GM19395 (cell line): ENCODE results near the gene INPP5A.

Experiments used
- ATAC-seq: cut with Tn5 transposase; IDR thresholded peaks from one replicate; pipeline ENCODE4 v1.9.1; 2021; ENCODE audit warnings: mild to moderate bottlenecking, moderate library complexity; ENCODE audit not compliant: unreplicated experiment

INPP5A gene

DNA sequence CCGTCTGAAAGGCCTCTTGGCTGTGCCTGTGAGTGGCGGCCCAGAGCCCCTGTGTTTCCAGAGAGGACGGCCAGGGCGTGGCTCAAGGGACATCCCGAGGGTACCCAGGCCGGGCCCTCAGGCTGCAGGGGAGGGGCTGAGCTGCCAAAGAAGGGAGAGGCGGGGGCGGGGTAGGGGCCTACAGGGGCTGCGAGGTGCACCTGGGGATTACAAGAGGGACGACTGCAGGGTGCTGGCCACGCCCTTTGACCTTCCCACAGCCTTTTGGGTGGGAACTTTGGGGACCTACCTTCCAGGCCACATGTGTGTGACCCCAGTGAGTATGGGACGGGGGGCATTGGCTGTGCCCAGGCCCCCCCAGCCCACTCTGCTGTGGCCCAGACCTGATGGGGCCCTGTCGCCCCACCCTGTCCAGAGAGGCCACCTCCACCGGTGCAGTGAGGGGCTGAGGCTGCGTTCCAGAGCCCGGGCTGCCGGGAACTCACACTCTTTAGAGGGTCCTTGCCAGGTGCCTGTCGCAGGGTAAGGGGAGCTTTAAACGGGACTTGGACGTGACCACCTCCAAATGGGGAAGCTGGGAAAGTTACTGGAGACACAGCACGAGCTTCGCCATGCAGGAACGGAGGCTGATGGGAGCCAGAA is 267.3 kb downstream of the INPP5A start:
- ATAC-seq: no peak

DNA sequence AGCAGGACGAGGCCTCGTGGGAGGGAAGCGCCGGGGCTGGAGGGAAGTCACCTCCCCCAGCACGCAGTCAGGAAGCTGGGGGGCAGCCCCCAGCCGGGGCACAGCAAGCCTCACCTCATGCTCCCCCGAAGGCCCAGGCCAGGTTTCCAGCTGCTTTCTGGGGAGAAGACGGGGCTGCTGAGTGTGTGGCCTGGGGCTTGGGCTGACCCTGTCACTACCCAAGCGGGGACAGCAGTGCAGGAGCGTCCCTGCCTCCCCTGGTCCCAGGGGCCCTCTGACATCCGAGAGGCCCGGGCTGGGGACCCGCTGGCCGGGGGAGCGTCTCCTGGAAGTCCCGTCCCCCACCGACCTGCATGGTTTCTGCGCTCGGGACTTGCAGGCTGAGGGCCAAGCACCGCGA is 268.0 kb downstream of the INPP5A start:
- ATAC-seq: no peak

DNA sequence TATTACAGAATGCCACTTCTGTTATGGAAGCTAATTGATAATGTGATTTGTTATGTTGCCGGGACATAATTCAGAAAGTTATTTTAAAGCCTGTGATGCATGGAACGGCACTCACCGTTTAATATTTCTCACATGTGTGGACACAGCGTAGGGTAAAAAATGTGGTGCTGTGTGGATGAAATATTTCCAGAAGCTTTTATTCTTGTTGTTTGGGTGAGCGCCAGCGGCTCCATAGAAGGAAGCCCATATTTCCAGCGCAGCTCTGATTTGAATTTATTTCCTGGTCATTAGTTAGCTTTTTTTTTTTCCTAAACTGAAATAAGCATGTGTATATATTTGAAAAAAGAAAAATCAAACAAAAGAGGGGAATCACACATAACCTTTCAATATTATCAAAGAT is 268.5 kb downstream of the INPP5A start:
- no peak for ATAC-seq

DNA sequence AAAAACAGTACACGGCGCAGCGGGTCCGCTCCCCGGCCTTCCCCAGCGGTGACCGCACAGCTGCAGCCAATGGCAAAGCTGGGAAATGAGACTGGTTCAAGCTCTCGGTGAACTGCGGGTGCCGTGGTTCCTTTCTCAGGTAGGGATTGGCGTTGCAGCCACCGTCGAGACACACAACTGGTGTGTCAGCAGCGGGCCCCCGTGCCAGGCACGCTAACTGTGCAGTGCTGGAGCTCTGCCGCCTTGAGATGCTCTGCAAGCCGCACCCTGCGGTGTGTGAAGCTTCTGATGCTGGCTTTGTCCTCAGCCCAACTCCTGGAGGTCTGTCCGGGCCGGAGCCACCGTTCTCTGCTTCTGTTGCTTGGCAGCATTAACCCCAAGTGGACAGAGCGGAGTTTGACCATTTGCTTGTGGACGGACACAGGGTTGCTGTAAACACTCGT is 269.0 kb downstream of the INPP5A start:
- ATAC-seq: no peak

DNA sequence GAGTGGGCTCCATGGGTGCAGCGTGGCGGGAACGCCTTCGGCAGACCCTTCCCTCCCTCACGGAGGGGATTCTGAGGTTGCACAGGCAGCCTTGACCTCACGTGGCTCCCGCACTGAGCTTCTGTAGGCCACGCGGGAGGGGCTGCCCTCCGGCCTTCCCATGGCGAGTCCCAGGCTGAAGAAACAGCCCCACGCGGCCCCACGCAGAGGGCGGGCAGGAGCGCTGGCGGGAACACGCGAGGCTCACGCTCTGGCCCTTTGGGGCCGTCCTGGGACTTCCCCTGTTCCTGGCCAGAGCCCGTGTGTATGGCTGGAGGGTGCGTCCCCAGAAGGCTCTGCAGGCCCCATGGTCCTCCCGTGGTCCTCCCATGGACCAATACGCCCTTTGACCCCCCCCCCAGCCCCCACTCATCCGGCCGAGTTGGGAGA is 270.0 kb downstream of the INPP5A start:
- ATAC-seq: no peak

DNA sequence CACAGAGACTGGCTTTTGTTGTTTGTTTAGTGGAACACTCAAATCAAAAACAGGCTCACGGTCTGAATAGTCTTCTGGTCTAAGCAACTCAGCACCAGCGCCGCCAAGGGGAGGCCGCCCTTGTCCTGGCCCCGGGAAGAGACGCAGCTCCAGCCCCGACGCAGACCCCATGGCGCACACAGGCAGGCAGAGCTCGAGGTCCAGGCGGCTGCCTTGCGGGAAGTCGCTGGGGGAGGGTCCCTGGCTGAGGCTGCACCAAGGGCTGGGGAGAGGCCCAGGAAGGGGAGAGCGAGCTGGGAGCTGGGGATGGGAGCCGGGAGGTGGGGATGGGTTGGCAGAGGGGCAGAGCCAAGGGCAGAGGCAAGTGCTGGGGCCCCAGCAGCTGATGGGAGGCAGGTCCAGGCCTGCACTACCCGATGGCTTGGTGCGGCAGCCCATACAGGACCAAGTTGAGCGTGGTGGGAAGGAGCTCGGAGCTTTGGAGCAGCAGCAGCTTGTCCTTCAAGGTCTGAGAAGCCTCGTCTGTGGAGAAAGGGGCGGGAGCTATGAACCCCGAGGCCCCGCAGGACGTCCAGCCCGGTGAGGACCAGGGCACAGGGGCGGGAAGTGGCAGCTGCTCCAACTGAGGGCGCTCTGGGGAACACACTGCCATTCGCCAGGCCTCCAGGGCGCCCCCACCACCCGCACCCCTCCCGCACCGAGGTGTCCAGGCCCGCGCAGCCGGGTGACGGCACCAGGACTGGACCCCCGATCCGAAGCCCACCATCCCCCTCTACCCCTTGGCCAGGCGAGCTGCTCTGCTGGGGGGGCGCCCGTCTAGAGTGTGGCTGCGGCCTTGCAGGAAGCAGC is 271.0 kb downstream of the INPP5A start:
- ATAC-seq: no peak

DNA sequence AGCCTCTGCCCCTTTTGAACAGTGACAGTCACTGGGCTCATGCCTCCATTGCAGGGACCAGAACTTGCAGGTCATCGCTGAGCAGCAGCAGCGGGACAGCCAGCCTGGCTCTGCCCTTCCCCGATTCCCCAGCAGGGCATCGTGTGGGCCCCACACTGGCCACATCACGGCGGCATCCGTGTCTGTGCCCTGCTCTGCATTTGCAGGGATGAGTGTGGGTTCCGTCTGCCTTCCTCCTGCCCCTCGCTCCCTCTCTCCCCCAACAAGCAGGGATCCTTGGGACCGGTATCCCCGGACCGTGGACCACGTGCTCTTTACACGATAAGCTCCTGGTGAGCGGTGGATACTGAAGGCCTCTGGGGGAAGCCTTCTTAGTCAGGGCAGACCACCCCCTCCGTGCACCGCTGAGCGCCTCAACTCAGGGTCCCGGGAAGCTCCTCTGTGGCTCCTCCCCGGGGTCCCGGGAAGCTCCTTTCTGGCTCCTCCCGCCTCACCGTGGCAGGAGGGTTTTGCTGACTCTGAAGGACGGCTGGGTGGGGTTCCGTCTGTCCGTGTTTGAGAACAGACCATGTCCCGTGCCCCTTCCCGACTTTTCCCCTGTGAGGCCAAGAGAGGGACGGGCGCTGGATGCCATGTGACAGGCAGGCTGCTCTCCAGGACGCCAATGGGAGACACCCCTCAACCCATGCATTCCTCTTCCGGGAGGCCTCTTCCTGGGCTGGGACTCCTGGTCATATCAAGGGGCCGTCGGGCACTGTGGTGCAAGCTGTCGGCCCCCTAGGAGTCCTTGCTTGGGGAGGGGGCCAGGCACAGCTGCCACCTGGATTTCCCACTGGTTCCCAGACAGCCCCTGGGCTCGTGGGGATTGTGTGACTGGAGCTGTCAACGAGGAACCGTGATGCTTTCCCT is 271.9 kb downstream of the INPP5A start:
- ATAC-seq: no peak

DNA sequence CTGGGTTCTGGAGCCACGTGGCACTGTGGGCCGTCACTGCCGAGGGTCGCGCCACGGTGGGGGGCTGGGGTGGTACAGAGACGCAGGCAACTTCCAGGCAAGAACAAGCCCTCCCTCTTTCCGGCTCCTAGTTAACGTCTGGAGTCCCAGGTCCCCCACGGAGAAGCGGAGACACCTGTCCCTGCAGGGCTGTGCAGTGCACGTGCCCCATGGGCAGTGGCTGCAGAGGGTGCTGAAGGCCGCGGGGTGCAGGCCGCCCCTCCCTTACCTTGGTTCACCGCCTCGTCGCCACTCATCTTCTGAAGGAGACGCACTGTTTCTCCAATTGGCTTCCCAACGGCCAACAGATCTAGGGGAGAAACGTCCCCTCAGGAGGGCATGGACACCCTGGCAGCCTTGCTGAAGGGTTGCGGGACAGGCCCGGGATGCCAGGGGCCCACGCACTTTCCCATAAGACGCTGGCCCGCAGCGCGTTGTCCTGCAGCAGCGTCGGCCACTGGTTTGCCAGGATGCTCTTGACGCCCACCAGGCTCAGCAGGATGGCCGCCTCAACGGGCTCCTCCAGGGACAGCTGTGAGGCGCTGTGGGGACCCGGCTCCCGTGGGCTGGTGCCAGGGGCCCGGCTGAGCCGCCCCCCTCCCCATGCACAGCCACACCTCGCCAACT is 272.7 kb downstream of the INPP5A start:
- ATAC-seq: no peak

DNA sequence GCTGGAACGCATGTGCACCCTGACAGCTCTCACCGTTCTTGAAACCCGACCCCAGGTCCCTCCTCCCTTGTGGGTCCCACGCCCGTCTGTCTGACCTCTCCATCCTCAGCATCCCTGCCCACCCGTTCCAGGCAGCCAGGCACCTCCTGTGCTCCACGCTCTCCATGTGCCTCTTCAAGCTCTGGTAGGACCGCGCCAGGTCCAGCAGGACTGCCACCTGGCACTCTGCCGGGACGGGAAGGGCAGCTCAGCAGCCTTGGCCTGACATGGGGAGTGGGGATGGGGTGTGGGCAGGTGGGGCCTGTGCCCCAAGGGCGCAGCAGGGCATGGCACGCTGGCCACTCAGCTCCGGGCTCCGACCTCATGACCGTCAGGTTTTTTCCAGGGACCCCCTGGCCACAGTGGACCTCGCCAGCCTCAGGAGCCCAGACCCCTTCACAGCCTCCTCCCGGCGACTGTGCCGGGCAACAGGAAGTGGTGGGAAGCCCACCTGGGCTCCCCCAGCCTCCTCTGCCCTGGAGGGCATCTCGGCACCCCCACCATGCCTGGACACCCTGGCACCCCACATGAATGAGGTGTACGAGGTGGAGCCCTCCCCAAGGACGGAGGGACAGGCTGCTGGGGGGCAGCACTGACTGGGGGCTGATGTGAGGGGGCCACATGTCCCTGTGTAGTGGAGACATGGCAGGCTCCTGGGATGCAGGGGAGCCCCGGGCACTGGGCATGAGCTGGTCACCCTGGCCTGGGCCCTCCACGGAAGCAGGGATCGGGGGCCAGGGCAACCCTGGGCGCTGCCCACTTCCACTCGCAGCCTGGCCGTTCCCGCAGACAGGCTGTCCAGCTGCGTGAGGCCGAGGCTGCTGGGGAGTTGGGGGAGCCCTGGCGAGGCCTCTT is 273.5 kb downstream of the INPP5A start:
- ATAC-seq: no peak

DNA sequence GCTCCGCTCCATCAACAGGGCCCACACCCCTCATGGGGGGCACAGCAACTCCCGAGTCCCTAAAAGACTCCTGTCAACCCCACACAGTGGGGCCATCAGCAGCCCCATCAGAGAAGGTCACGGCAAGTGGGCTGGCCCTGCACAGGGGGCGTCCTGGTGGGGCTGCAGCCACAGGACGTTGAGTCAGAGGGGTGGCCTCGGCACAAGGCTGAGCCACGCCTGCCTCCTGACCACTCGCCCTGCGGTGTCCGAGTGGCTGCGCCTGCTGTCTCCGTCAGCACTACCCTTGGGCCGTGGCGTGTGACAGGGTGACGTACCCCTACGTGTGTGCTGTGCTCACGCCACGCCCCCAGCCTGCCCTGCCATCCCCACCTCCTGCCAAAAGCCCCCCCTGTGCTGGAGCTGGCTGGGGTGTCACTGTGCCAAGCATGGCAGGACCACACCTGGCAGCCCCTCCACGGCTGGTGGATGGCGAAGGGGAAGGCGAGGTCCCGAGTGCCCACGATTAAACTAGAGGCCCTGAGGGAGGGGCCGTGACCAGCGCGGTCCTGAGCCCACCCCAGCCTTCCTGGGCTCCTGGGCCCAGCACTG is 274.4 kb downstream of the INPP5A start:
- no peak for ATAC-seq

DNA sequence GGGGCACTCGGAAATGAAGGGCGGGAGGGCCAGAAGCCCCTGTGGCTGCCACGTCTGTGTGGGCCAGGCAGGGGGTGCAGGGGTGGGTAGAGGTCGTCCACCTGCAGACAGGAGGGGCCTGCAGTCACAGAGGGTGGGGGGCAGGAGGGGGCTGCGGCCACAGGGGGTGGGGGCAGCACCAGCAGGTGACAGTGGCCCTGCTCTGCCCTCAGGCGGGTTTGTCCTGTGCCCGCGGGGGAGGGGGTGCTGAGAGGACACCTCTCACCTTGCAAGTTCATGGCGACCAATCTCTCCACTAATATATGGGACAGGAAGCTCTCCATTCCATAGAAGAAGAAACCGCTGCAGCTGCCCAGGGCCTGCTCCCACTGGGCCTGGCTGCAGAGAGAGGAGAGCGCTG is 274.9 kb downstream of the INPP5A start:
- ATAC-seq: no peak

DNA sequence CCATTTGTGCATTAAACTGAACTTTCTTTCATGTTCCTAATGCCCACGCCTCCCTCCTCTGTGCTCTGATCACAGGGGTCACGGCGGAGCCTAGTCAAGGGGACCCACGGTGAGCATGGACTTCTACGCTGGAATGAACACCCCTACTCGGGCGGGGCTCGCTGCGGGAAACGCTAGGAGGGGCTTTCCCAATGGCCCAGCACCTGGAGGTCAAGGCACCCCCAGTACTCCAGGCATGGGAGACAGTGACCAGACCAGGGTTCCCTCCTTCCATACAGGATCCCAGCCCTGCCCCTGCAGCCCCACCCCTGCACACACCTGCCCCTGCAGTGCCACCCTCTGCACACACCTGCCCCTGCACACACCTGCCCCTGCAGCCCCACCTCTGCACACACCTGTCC is 275.4 kb downstream of the INPP5A start:
- ATAC-seq: no peak

DNA sequence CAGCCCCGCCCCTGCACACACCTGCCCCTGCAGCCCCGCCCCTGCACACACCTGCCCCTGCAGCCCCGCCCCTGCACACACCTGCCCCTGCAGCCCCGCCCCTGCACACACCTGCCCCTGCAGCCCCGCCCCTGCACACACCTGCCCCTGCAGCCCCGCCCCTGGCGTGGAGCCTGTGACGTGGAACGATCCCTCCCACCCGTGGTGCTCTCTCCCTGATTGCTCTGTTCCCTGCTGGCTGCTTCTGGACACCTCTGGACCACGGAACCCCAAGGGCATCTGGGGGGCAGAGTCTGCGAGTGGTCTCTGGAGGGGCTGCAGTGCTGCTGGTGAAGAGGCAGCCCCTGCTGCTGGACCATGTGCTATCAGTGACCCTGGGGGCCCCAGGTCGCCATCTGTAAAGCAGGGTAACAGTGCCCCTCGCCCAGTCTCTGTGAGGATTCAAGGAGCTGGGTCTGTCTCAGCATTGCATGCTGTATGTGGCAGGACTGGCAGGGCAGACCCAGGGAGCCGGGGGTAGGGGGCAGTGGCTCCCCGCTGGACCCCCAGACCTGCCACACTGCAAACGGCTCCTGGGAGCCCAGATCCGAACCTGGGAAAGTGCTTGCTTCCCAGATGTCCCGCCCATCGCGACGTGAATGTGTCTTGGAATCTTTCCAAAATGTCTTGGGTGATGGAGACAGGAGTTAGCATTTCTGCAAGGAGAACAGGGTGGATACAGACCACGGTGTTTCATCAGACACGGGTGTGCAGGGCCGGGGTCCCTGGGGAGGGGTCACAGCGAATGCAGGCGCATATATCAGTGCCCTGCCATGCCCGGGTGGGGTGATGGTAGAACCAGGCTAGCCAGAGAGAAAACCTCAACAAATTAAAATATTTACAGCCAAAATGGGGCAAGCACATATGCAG is 276.2 kb downstream of the INPP5A start:
- ATAC-seq: no peak

DNA sequence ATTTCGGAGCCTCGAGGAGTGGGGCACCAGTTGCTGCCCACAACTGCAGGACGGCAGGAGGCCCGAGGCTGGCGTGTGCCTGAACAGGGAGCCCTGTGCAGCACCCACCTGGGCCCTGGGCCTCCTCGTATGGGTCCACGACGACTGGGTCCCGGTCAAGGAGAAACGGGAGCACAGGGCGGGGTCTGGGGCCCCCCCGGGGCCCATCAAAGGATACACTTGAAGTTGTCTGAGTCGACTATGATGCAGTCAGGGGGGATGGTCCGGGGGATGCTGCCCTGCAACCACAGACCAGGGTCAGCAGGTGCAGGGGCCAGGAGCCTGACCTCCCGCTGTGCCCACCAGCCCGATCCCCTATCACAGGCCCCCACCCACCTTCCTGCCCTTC is 276.9 kb downstream of the INPP5A start:
- no peak for ATAC-seq

DNA sequence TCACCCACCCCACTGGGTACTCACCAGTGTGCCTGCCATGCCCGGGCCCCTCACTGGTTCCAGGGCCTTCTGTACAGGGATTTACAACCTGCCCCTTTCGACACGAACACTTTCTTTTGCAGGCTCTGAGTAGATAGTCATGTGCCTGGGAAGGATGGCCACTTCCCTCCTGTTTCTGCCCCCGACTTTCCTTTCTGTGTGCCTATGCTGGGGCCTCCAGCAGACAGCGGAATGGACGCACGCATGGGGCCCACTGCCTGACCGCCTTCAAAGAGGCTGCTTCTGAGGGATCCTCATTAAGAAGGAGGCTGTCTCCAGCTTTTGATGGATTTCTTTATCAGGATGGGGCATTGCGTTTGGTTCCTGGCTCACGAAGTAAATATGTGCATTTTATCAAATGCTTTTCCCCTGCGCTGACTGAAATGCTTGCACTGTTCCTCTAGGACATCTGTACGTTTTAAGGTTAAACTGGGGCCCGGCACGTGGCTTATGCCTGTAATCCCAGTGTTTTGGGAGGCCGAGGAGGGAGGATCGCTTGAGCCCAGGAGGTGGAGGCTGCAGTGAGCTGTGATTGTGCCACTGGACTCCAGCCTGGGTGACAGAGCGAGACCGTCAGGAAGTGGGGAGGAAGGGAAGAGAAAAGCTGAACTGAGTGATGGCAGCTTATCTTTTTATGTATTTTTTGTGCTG is 277.7 kb downstream of the INPP5A start:
- ATAC-seq: no peak

DNA sequence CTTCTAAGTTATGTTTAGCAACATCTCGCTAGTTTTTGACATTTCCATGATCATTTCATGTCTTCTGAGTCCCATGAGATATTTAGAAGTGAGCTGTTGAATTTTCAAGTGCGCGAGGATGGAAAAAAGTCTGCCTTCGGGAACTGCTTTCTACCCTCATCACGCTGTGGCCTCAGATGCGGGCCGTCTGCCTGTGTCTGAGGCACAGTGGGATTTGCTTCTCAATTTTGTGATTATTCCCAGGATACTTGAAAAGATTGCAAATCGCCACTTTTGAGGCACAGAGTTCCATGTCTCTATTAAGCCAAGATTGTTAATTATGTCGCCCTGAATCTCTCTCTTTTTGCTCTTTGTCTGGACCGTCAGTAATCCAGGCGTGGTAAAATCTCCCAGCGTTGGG is 279.1 kb downstream of the INPP5A start:
- no peak for ATAC-seq

DNA sequence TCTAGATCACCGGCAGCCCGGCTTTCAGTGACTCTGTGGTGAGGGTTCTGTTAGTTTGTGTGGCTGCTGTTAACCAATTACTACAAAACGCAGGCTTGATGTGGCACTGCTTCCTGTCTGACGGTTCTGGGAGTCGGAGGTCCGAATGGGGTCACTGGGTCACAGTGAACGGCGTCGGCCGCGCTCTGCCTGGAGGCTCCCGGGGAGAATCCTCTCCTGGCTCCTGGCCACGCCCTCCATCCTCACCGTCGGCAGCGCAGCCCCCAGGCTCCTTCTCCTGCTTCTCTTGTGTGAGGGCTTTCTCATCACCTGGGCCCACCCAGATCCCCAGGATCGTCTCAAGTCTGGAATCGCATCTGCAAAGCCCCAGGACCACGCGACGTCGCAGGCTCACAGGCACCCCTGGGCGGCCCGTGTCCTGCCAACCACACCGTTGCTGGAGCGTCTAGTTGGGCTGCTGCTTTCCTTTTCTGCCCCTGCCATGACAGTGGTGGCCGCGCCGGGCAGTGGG is 280.2 kb downstream of the INPP5A start:
- no peak for ATAC-seq

DNA sequence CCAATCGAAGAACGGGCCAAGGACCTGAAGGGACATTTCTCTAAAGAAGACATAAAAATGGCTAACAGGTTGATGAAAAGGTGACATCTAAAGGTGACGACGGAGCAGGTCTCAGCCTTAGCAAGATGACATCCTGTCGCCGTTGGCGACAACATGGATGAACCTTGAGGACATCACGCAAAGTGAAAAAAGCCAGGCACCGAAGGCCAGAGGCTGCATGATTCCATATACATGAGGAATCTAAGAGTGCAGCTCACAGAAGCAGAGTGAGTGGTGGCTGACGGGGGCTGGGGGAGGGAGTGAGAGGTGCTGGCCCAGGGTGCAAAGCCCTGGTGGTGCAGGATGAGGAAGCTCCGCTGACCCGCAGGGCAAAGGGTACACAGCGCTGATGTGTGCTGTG is 282.5 kb downstream of the INPP5A start:
- no peak for ATAC-seq
